Upper lobe of left lung (tissue), 4 donors: Measurements from ENCODE around the gene DOLPP1.

Source experiments
- EP300 ChIP-seq, 4 donors: sonication (generic); formaldehyde crosslinking; IDR thresholded peaks; one replicate each; pipeline ENCODE4 v1.5.1; 2017; ENCODE audit warnings: antibody characterized with exemption in 4 of 4, control low read depth in 2 of 4
- POLR2A ChIP-seq, 4 donors: fragments of 450-650 bp; IDR thresholded peaks; one replicate each; pipeline ENCODE4 v1.5.1; 2016 to 2017; ENCODE audit warnings: antibody characterized with exemption in 4 of 4, mild to moderate bottlenecking in 2 of 4
- POLR2AphosphoS5 ChIP-seq, 2 donors: sonication (generic); formaldehyde crosslinking; IDR thresholded peaks; one replicate each; pipeline ENCODE4 v1.5.1; 2017; ENCODE audit warnings: antibody characterized with exemption in 2 of 2

DNA sequence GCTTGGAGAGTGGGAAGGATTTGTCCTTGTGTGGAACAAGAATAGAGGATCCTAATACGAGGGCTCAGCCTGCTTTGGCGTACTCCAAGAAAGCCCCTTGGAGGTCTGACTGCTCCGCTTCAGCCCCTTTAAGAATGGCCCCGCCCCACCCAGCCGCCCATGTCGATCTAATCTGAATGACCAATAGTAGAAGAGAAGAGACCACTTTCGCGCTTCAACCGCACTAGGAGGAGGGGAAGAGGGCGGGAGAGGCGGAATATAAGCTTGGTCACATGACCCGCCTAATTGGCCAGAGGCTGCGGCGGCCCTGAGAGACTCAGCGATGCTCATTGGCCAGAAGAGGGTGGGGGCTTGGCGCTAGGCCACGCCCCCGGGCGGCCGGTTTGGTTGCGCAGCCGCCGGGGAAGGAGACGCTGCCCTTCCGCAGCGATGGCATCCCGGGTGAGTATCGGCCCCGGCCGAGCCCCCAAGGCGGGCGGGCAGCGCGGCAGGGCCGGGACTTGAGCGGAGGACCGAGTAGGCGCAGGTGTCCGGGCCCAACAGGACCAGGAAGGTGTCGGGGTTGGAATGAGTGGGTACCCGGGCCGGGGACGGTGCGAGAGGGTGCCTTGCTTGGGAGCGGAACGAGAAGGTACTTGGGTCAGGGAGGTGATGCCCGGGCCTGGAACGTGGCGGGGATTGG, 44.5 kb upstream of the DOLPP1 start, which contains the start of gene MIGA2:
- TF ChIP-seq POLR2A (IDR thresholded peaks at IDR 0.05), result peak in 3 of 4 donors; percentile 65 to 95 (median 76)
- TF ChIP-seq POLR2AphosphoS5 (IDR thresholded peaks at IDR 0.05), result peak; percentile 82 to 94
- TF ChIP-seq EP300 (IDR thresholded peaks at IDR 0.05), result peak in 1 of 4 donors; percentile 19
